Prostate gland (tissue), 2 donors: ENCODE data around the gene P2RY8. TPM values are rescaled to one million over a fixed set of nuclear protein-coding genes. Genes with fewer than 3 reads are reported as not detected.
A peak's percentile ranks its signal among the peaks of the same experiment; 100 is the strongest.
"Not testable (repeated sequence)": the region's sequence is repeated elsewhere in the genome, so short reads cannot be mapped to it uniquely, and the experiment has no call there.

Source experiments
- DNase-seq: peaks from one replicate; pipeline ENCODE4 v3.0.0-alpha.2; 2019; ENCODE audit warnings: low spot score
- H3K27ac ChIP-seq, 2 donors: fragments of 200-600 bp; sonication (generic); 2 replicates each; pipeline ENCODE4 v1.5.1; 2017 to 2019
- H3K27me3 ChIP-seq: fragments of 200-600 bp; sonication (generic); replicated peaks from 2 replicates; pipeline ENCODE4 v1.5.1; 2019; ENCODE audit not compliant: insufficient read depth
- H3K36me3 ChIP-seq, 2 donors: fragments of 200-600 bp; sonication (generic); 1 replicate in 1 of 2; 2 replicates in 1 of 2; pipeline versions ENCODE4 v1.5.1 to v1.8.1; 2017 to 2019
- H3K4me1 ChIP-seq: fragments of 200-600 bp; sonication (generic); replicated peaks from 2 replicates; pipeline ENCODE4 v1.5.1; 2019
- H3K4me3 ChIP-seq, 2 donors: fragments of 200-600 bp; sonication (generic); 2 replicates each; pipeline ENCODE4 v1.5.1; 2017 to 2019
- H3K9me3 ChIP-seq: fragments of 200-600 bp; sonication (generic); 2 replicates; pipeline ENCODE4 v1.5.1; 2017
- POLR2A ChIP-seq: fragments of 450-650 bp; IDR thresholded peaks from one replicate; pipeline ENCODE4 v1.6.1; 2016; ENCODE audit warnings: antibody characterized with exemption, mild to moderate bottlenecking
- POLR2AphosphoS5 ChIP-seq: sonication (generic); formaldehyde crosslinking; IDR thresholded peaks from one replicate; pipeline ENCODE4 v1.6.1; 2017; ENCODE audit warnings: antibody characterized with exemption
- WGBS: methylation state at CpG from one replicate; pipeline ENCODE4 v1.1.5; 2018; 5-methylcytosine and 5-hydroxymethylcytosine counted together
- intact Hi-C: fragments of 100-400 bp; cut with DNase I; formaldehyde crosslinking; loops from one replicate; pipeline ENCODE4 v1.14.2; 2022
- total RNA-seq, 2 donors: library from RNA; depleted of rRNA; stranded (reverse); fragments of >200 nt; gene quantifications; one replicate each; pipeline ENCODE4 v1.1.0, GENCODE V29; 2016
- TF ChIP-seq, protein P1 (sequence below), 4 experiments: fragments of 200-600 bp in 2 of 4; fragments of 450-650 bp in 2 of 4; sonication (generic) in 2 of 4; IDR thresholded peaks; 1 replicate in 3 of 4; 2 replicates in 1 of 4; pipeline ENCODE4 v1.5.1; 2016 to 2019; ENCODE audit warnings: antibody characterized with exemption in 4 of 4, mild to moderate bottlenecking in 2 of 4, moderate library complexity in 2 of 4

P2RY8 gene
- total RNA-seq, 2 donors from 2014 or later = 0.59 to 1.8 TPM

DNA sequence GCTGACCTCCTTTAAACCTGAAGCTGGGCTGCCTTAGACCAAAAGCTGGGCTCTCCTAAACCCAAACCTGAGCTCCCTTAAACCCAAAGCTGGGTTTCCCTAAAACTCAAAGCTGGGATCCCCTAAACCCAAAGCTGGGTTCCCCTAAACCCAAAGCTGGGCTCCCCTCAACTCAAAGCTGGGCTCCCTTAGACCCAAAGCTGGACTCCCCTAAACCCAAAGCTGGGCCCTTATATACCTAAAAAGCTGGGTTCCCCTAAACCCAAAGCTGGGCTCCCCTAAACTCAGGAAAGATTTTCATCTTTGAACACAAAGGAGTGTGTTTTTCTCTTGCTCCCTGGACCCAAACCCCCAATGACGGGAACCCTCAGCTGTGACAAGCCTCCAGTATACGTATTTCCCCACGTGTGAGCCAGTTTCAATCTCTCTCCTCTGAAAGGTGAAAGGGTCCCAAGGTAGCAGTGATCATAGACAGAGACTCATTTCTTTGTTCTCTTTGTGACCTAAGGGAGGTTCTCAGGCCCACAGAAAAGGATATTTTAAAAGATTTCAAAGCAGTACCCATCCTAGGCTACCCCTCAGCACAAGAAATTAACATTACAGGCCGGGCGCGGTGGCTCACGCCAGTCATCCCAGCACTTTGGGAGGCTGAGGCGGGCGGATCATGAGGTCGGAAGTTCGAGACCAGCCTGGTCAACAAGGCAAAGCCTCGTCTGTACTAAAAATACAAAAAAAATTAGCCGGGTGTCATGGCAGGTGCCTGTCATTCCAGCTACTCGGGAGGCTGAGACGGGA, 52.9 kb downstream of the P2RY8 start:
- intact Hi-C loops = no loop called here
- H3K4me1 ChIP-seq = no peaks in the 10 kb centered on the region
- TF ChIP-seq POLR2A = no peak
- TF ChIP-seq, protein P1, sequence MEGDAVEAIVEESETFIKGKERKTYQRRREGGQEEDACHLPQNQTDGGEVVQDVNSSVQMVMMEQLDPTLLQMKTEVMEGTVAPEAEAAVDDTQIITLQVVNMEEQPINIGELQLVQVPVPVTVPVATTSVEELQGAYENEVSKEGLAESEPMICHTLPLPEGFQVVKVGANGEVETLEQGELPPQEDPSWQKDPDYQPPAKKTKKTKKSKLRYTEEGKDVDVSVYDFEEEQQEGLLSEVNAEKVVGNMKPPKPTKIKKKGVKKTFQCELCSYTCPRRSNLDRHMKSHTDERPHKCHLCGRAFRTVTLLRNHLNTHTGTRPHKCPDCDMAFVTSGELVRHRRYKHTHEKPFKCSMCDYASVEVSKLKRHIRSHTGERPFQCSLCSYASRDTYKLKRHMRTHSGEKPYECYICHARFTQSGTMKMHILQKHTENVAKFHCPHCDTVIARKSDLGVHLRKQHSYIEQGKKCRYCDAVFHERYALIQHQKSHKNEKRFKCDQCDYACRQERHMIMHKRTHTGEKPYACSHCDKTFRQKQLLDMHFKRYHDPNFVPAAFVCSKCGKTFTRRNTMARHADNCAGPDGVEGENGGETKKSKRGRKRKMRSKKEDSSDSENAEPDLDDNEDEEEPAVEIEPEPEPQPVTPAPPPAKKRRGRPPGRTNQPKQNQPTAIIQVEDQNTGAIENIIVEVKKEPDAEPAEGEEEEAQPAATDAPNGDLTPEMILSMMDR (IDR thresholded peaks at IDR 0.05) = no peak
- TF ChIP-seq POLR2AphosphoS5 = no peak
- H3K9me3 ChIP-seq = no peaks in the 10 kb centered on the region
- WGBS = 76% methylated on average over 15 of the region's 15 CpGs
- H3K36me3 ChIP-seq = no peaks in the 10 kb centered on the region
- H3K4me3 ChIP-seq = no peak overlapping the region
- H3K27me3 ChIP-seq = no peaks in the 10 kb centered on the region
- no peak overlapping the region for H3K27ac ChIP-seq
- DNase-seq = no peak

DNA sequence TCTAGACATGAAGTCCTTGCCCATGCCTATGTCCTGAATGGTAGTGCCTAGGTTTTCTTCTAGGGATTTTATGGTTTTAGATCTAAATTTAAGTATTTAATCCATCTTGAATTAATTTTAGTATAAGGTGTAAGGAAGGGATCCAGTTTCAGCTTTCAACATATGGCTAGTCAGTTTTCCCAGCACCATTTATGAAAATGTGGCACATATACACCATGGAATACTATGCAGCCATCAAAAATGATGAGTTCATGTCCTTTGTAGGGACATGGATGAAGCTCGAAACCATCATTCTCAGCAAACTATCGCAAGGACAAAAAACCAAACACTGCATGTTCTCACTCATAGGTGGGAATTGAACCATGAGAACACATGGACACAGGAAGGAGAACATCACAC, 54.5 kb downstream of the P2RY8 start:
- H3K27ac ChIP-seq, H3K9me3 ChIP-seq, H3K27me3 ChIP-seq, DNase-seq, H3K4me1 ChIP-seq, H3K4me3 ChIP-seq, H3K36me3 ChIP-seq, intact Hi-C loops: not testable (repeated sequence)
- 86% methylated on average over 1 of the region's 2 CpGs for WGBS

DNA sequence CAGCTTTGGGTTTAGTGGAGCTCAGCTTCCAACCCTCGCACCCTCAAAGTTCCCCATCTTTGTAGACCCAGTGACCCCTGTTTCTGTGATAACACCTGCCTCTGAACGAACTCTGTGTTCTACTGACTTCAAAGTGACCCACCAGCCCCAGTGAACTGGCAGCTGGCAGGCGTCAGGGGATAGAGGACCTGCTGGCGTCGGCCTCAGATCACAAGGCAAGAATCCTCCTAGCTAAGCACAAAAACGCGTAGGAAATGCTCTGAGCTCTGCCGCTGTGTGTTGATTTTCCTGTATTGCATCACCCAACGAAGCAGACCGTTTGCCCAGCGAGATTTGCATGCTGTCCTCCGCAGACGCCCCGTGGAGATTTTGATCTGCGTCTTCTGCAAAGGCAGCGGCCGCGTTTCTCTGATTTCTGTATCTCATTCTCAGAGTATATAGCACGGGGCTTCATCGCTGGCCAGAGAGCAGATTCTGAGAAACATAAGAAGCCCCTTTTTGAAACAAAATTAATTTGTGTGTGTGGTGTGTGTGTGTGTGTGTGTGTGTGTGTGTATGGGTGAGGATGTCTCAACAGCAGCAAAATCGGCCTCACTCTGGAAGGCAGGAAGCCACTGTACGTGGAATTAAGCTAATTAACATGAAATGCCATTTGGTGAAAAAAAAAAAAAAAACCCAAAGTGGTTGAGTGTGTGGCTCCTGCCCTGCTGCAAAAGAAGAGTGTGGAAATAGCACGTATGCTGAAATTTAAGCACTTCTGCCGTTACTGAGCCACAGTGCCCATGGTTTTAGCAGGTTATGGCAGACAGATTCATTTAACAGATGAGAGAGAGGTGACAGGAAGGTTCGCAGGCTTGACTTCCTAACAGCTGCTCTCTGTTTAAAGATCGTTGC, 55.1 kb downstream of the P2RY8 start:
- no peak overlapping the region for H3K27ac ChIP-seq

GRCh38 chrX:1480082-1480785, 56.8 kb downstream of the P2RY8 start:
- no peak overlapping the region for H3K4me3 ChIP-seq
- TF ChIP-seq POLR2A (no peak), POLR2AphosphoS5 (no peak)
- TF ChIP-seq, protein P1 (IDR thresholded peaks at IDR 0.05) = no peak
- no peaks in the 10 kb centered on the region for H3K9me3 ChIP-seq
- H3K4me1 ChIP-seq = no peaks in the 10 kb centered on the region
- no peaks in the 10 kb centered on the region for H3K27me3 ChIP-seq
- 79% methylated on average over 8 of the region's 8 CpGs for WGBS
- DNase-seq = no peak
- no peak overlapping the region for H3K27ac ChIP-seq
- no peaks in the 10 kb centered on the region for H3K36me3 ChIP-seq
- intact Hi-C loops = no loop called here

More for the DNA sequence above, 55.1 kb downstream of the P2RY8 start:
- Histone ChIP-seq H3K4me1 (no peaks in the 10 kb centered on the region), H3K4me3 (no peak overlapping the region), H3K27me3 (no peaks in the 10 kb centered on the region), H3K9me3 (no peaks in the 10 kb centered on the region), H3K36me3 (no peaks in the 10 kb centered on the region)
- intact Hi-C loops = no loop called here
- TF ChIP-seq, protein P1 (IDR thresholded peaks at IDR 0.05) = no peak
- TF ChIP-seq POLR2AphosphoS5 = peak; percentile 40
- WGBS = 10% methylated on average over 26 of the region's 26 CpGs
- DNase-seq = peak; percentile 29

GRCh38 chrX:1477801-1478458, 59.1 kb downstream of the P2RY8 start:
- Histone ChIP-seq H3K36me3 (no peaks in the 10 kb centered on the region), H3K4me3 (no peak overlapping the region), H3K27me3 (no peaks in the 10 kb centered on the region), H3K27ac (no peak overlapping the region), H3K4me1 (no peaks in the 10 kb centered on the region), H3K9me3 (no peaks in the 10 kb centered on the region)
- whole genome bisulfite sequencing = 73% methylated on average over 8 of the region's 8 CpGs
- TF ChIP-seq, protein P1 (IDR thresholded peaks at IDR 0.05) = no peak
- TF ChIP-seq POLR2A = no peak
- no peak for TF ChIP-seq POLR2AphosphoS5
- no peak for DNase-seq
- intact Hi-C loops = no loop called here
